ENCODE measurements around the gene XIRP1. TPM values are rescaled to one million over a fixed set of nuclear protein-coding genes. Genes with fewer than 3 reads are reported as not detected.
A peak's percentile ranks its signal among the peaks of the same experiment; 100 is the strongest.

XIRP1 gene
- total RNA-seq, 2 donors from 2014 or later, result not detected

DNA sequence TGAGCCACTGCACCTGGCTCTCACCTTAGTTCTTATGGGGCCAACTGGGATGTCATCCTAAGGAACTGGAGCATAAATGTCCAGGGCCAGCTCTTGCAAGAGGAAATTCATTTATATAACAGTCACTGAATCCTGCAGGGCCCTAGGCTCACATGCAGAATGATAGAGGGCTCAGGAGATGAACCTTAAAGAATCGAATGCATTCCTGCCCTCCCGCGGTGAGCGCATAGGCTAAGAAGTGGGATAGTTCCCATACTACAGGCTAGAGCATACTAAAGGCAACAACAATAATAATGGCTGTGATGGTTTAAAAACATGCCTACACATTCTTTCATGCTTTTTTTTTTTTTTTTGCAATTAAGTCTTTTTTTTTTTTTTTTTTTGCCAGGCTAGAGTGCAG, 21.9 kb downstream of the XIRP1 start:
- Mint-ChIP-seq H3K4me1 (peaks cover 10% of the 10 kb centered on the region), H3K4me3 (no peak overlapping the region), H3K9me3 (peaks cover 1% of the 10 kb centered on the region), H3K27ac (no peak overlapping the region), H3K27me3 (ENCODE audit: insufficient read depth) (peaks cover 3% of the 10 kb centered on the region), H3K36me3 (ENCODE audit: low read depth) (no peaks in the 10 kb centered on the region)
- no peak overlapping the region for H3K27ac ChIP-seq (ENCODE audit: low read depth, low read length)
- H3K36me3 ChIP-seq (ENCODE audit: control insufficient read depth, insufficient read depth, low read length), result no peaks in the 10 kb centered on the region
- H3K4me1 ChIP-seq (ENCODE audit: control insufficient read depth, insufficient read depth, low read length), result no peaks in the 10 kb centered on the region
- no peak overlapping the region for H3K9ac ChIP-seq (ENCODE audit: extremely low read depth, low read length, poor library complexity, severe bottlenecking)
- 57 to 58% methylated on average over 3 to 4 of the region's 4 CpGs for WGBS, 2 experiments (ENCODE audit: insufficient coverage in 1 of 2, insufficient read length in 1 of 2)
- TF ChIP-seq, protein P1, sequence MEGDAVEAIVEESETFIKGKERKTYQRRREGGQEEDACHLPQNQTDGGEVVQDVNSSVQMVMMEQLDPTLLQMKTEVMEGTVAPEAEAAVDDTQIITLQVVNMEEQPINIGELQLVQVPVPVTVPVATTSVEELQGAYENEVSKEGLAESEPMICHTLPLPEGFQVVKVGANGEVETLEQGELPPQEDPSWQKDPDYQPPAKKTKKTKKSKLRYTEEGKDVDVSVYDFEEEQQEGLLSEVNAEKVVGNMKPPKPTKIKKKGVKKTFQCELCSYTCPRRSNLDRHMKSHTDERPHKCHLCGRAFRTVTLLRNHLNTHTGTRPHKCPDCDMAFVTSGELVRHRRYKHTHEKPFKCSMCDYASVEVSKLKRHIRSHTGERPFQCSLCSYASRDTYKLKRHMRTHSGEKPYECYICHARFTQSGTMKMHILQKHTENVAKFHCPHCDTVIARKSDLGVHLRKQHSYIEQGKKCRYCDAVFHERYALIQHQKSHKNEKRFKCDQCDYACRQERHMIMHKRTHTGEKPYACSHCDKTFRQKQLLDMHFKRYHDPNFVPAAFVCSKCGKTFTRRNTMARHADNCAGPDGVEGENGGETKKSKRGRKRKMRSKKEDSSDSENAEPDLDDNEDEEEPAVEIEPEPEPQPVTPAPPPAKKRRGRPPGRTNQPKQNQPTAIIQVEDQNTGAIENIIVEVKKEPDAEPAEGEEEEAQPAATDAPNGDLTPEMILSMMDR (conservative IDR thresholded peaks at IDR 0.05), result no peak
- H3K27me3 ChIP-seq (ENCODE audit: control insufficient read depth, insufficient read depth, low read length, poor library complexity, severe bottlenecking), result no peaks in the 10 kb centered on the region
- no peak overlapping the region for H3K4me3 ChIP-seq (ENCODE audit: low read length)
- DNase-seq, result peak; percentile 89
- no peaks in the 10 kb centered on the region for H3K9me3 ChIP-seq (ENCODE audit: control insufficient read depth, low read length)

DNA sequence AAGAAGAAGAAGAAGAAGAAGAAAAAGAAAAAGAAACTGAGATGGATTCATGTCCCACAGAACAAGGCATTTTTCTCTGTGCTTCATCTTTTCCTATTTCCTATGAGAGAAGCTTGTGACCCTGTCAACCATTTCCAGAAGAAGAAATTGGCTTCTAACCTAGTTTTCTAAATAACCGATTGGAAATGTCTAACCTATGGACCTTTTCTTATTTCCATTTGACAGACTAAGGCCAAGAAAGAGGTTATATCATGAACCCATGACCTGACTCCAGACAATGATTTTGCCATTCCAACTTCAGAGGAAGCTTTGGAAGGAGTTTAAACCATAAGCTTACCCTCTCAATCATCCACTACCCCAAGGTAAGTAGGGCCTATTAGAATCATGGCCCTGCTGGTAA, 22.7 kb downstream of the XIRP1 start:
- no peaks in the 10 kb centered on the region for H3K36me3 Mint-ChIP-seq (ENCODE audit: low read depth)
- TF ChIP-seq, protein P1 (conservative IDR thresholded peaks at IDR 0.05), result no peak
- H3K27me3 ChIP-seq (ENCODE audit: control insufficient read depth, insufficient read depth, low read length, poor library complexity, severe bottlenecking), result no peaks in the 10 kb centered on the region
- H3K36me3 ChIP-seq (ENCODE audit: control insufficient read depth, insufficient read depth, low read length), result no peaks in the 10 kb centered on the region
- 95 to 100% methylated on average over 1 of the region's 1 CpG for WGBS, 2 experiments (ENCODE audit: insufficient coverage in 1 of 2, insufficient read length in 1 of 2)
- no peaks in the 10 kb centered on the region for H3K4me1 ChIP-seq (ENCODE audit: control insufficient read depth, insufficient read depth, low read length)
- peaks cover 10% of the 10 kb centered on the region for H3K4me1 Mint-ChIP-seq
- no peak for DNase-seq
- no peak overlapping the region for H3K27ac ChIP-seq (ENCODE audit: low read depth, low read length)
- no peak overlapping the region for H3K4me3 ChIP-seq (ENCODE audit: low read length)
- H3K27ac Mint-ChIP-seq, result no peak overlapping the region
- no peaks in the 10 kb centered on the region for H3K9me3 ChIP-seq (ENCODE audit: control insufficient read depth, low read length)
- H3K4me3 Mint-ChIP-seq, result no peak overlapping the region
- H3K27me3 Mint-ChIP-seq (ENCODE audit: insufficient read depth), result peaks cover 3% of the 10 kb centered on the region
- H3K9ac ChIP-seq (ENCODE audit: extremely low read depth, low read length, poor library complexity, severe bottlenecking), result no peak overlapping the region
- peaks cover under 1% of the 10 kb centered on the region for H3K9me3 Mint-ChIP-seq

DNA sequence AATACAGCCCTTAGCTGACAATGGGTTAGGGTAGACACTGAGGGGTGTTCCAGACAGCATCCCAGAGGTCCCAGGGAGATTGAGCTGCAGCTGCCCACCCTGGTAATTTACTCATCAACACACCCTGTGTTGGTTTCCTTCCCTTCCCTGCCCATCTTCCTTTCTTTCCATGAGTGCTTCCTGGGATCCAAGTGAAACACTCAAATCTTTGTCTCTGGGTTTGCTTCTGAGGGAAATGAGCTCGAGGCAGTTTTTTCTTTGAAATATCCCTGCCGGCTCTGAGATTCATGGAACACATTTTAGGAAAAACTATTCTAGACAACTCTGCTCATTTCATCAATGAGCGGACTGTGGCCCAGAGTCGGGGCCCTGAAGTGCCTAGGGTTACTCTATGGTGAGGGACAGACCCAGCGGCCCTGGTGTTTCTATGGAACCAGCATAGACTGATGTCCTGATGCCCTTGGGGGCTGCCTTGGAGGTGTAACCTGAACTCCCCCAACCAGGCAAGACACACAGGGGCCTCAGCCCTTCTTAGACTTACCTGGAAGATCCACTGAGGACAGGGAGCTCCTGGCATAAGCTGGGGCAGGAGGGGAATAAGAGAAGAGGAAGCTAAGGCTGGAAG, 24.1 kb downstream of the XIRP1 start:
- H3K36me3 Mint-ChIP-seq (ENCODE audit: low read depth), result no peaks in the 10 kb centered on the region
- TF ChIP-seq, protein P1 (conservative IDR thresholded peaks at IDR 0.05), result no peak
- no peaks in the 10 kb centered on the region for H3K36me3 ChIP-seq (ENCODE audit: control insufficient read depth, insufficient read depth, low read length)
- H3K4me1 Mint-ChIP-seq, result peaks cover 10% of the 10 kb centered on the region
- no peak overlapping the region for H3K4me3 ChIP-seq (ENCODE audit: low read length)
- peaks cover 3% of the 10 kb centered on the region for H3K9me3 ChIP-seq (ENCODE audit: control insufficient read depth, low read length)
- peaks cover 4% of the 10 kb centered on the region for H3K9me3 Mint-ChIP-seq
- H3K4me1 ChIP-seq (ENCODE audit: control insufficient read depth, insufficient read depth, low read length), result no peaks in the 10 kb centered on the region
- 89 to 94% methylated on average over 2 to 5 of the region's 5 CpGs for WGBS, 2 experiments (ENCODE audit: insufficient coverage in 1 of 2, insufficient read length in 1 of 2)
- H3K27me3 Mint-ChIP-seq (ENCODE audit: insufficient read depth), result peaks cover 2% of the 10 kb centered on the region
- no peak overlapping the region for H3K27ac Mint-ChIP-seq
- no peak overlapping the region for H3K9ac ChIP-seq (ENCODE audit: extremely low read depth, low read length, poor library complexity, severe bottlenecking)
- H3K4me3 Mint-ChIP-seq, result no peak overlapping the region
- no peak overlapping the region for H3K27ac ChIP-seq (ENCODE audit: low read depth, low read length)
- H3K27me3 ChIP-seq (ENCODE audit: control insufficient read depth, insufficient read depth, low read length, poor library complexity, severe bottlenecking), result no peaks in the 10 kb centered on the region
- DNase-seq, result peak; percentile 44

Measured in endodermal cell (in vitro differentiated cells).